COLO829 (cell line): ENCODE data around the gene CD151.

Experiments used
- DNase-seq: peaks from one replicate; pipeline ENCODE4 v3.0.0; 2012; ENCODE audit warnings: low spot score

Gene CD151

GRCh38 chr11:832529-833113 is at the start of gene CD151:
CD151 (plus strand) TSS chr11:832952; CDS start chr11:836070, 3,118 bp downstream.
- DNase-seq: peak; percentile 39

- DNase-seq: no peak
Measured at GRCh38 chr11:783581-784015, 49.2 kb upstream of the CD151 start.

GRCh38 chr11:786235-787083 is 46.3 kb upstream of the CD151 start:
- no peak for DNase-seq

- DNase-seq: no peak
Measured at GRCh38 chr11:787084-787675, 45.6 kb upstream of the CD151 start.

GRCh38 chr11:788009-788640 is 44.6 kb upstream of the CD151 start:
- no peak for DNase-seq

GRCh38 chr11:788953-789940 is 43.5 kb upstream of the CD151 start:
- no peak for DNase-seq

- no peak for DNase-seq
Measured at GRCh38 chr11:789943-790342, 42.8 kb upstream of the CD151 start, which contains the start of gene CEND1. CEND1 (minus strand) TSS chr11:790090; CDS start chr11:788576, 1,514 bp downstream.

GRCh38 chr11:790721-791564 is 41.8 kb upstream of the CD151 start:
- DNase-seq: no peak

GRCh38 chr11:791658-792534 is 40.9 kb upstream of the CD151 start:
- DNase-seq: no peak

- no peak for DNase-seq
Measured at GRCh38 chr11:792535-792821, 40.3 kb upstream of the CD151 start.

- DNase-seq: no peak
Measured at GRCh38 chr11:792873-793272, 39.9 kb upstream of the CD151 start.

GRCh38 chr11:793556-793955 is 39.2 kb upstream of the CD151 start:
- DNase-seq: no peak

GRCh38 chr11:794013-794765 is 38.6 kb upstream of the CD151 start:
- DNase-seq: no peak

GRCh38 chr11:794766-795633 is 37.8 kb upstream of the CD151 start:
- no peak for DNase-seq

- no peak for DNase-seq
Measured at GRCh38 chr11:795634-796564, 36.9 kb upstream of the CD151 start.

GRCh38 chr11:796565-797295 is 36.0 kb upstream of the CD151 start:
- no peak for DNase-seq
